ENCODE results near the gene UTP11. TPM values are rescaled to one million over a fixed set of nuclear protein-coding genes. Genes with fewer than 3 reads are reported as not detected.
"Not testable (repeated sequence)": the region's sequence is repeated elsewhere in the genome, so short reads cannot be mapped to it uniquely, and the experiment has no call there.

Gene UTP11
- total RNA-seq, 6 experiments from 2014 or later = 41.4 to 57.1 (median 49.2) TPM

- Mint-ChIP-seq H3K36me3 (ENCODE audit: low read depth) (no peaks in the 10 kb centered on the region), H3K4me3 (peak overlapping the region; percentile 72; the same call in 1 of the 2 replicates), H3K27me3 (ENCODE audit: insufficient read depth) (peaks cover 6% of the 10 kb centered on the region), H3K4me1 (ENCODE audit: low read depth) (peaks cover 42% of the 10 kb centered on the region), H3K27ac (peak overlapping the region; percentile 80), H3K9me3 (no peaks in the 10 kb centered on the region)
- TF ChIP-seq, protein P1, sequence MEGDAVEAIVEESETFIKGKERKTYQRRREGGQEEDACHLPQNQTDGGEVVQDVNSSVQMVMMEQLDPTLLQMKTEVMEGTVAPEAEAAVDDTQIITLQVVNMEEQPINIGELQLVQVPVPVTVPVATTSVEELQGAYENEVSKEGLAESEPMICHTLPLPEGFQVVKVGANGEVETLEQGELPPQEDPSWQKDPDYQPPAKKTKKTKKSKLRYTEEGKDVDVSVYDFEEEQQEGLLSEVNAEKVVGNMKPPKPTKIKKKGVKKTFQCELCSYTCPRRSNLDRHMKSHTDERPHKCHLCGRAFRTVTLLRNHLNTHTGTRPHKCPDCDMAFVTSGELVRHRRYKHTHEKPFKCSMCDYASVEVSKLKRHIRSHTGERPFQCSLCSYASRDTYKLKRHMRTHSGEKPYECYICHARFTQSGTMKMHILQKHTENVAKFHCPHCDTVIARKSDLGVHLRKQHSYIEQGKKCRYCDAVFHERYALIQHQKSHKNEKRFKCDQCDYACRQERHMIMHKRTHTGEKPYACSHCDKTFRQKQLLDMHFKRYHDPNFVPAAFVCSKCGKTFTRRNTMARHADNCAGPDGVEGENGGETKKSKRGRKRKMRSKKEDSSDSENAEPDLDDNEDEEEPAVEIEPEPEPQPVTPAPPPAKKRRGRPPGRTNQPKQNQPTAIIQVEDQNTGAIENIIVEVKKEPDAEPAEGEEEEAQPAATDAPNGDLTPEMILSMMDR (IDR thresholded peaks at IDR 0.05) = no peak
- no peak for DNase-seq
Observed at GRCh38 chr1:38029081-38029681, 16.6 kb downstream of the UTP11 start.

DNA sequence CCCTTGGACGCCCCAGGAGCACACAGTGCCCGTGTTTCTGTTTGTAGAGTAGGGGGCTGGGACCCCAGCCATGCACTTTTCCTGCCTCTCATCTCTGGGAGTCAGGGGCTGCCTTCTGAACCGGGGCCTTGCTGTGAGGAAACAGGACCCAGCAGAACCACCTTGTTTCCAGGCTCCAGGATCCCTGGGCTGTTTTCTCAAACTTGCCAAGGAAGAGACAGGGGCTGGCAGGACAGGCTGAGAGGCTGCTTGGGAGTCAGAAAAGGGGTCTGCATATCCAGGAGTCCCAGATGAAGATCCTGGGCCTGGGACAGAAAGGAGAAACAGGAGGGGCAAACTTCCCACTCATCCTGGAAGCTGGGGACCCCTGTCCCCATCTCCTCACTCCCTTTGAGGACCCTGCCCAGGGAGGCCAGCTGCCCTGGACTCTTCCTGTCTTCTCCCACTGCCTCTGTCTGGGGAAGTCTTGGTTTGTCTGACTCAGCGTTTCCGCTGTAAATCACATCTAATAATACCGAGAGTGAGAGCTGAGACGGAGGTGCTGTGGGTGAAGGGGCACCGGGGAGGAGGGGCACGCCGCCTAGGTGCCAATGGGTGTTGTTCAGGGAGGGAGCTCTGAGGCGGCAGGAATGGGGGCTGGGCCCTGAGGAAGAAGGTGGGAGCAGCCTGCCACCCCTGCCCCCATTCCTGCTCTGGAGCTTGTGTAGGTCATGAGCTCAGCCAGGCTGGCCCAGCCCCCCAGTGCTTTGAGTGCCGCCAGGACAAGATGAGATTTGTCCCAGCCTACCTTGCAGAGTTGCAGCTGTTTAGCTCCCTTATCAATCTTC is 17.4 kb downstream of the UTP11 start:
- TF ChIP-seq, protein P1 (IDR thresholded peaks at IDR 0.05) = no peak
- Mint-ChIP-seq H3K27ac (peak overlapping the region; percentile 80), H3K36me3 (ENCODE audit: low read depth) (no peaks in the 10 kb centered on the region), H3K27me3 (ENCODE audit: insufficient read depth) (peaks cover 8% of the 10 kb centered on the region), H3K4me3 (peak overlapping the region; percentile 72), H3K9me3 (no peaks in the 10 kb centered on the region), H3K4me1 (ENCODE audit: low read depth) (peaks cover 42% of the 10 kb centered on the region)
- peak; percentile 67 for DNase-seq

DNA sequence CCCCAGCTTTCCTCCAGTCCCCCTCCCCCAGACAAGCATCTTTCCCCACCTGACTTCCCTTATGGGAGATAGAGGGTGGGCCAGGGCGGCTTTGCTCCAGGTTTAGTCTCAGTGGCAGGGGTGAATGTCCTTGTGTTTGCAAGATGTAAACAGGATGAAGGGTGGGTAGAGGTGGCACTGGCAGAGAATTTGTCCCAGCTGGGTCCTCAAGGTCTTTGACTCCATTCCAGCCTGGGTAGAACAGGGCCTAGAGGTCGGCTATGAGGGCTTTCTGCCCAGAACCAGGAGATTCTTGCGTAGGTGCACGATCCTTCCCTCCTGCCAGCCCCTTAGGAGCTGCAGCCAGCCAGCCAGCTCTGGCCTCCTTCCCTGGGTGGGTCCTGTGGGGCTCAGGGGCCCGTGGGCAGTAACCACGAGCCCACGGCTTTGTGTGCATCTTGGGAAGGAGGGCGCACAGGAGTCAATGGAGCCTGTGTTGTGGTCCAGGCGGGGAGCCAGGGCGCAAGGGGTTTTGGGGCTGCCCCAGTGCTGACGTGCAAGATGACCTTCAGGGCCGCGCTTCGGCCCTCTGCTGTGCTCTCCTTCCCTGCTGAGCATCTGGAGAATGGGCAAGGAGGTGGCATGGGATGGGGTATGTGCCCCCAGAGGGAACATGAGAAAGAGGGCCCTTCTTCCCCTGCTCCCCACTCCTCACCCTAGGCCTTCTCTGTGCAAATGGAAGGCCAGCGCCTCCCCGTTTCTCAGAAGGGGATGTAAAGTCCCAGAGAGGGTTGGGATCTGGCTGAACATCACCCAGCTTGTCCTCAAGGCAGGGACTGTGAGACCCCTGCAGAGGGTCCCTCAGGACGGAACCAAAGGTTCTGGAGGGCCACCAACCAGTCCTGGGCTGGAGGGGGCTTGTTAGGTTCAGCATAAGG is 18.3 kb downstream of the UTP11 start:
- Mint-ChIP-seq H3K36me3 (ENCODE audit: low read depth) (no peaks in the 10 kb centered on the region), H3K27me3 (ENCODE audit: insufficient read depth) (peaks cover 8% of the 10 kb centered on the region), H3K4me1 (ENCODE audit: low read depth) (peaks cover 42% of the 10 kb centered on the region), H3K9me3 (no peaks in the 10 kb centered on the region), H3K27ac (0 out of 2 replicates have a peak overlapping the region, but pooled peaks have one; percentile 80), H3K4me3 (peak overlapping the region; percentile 72)
- TF ChIP-seq, protein P1 (IDR thresholded peaks at IDR 0.05) = no peak
- no peak for DNase-seq

GRCh38 chr1:38031513-38031866 is 19.0 kb downstream of the UTP11 start:
- Mint-ChIP-seq H3K36me3 (ENCODE audit: low read depth) (no peaks in the 10 kb centered on the region), H3K4me3 (no peak overlapping the region), H3K9me3 (no peaks in the 10 kb centered on the region), H3K27me3 (ENCODE audit: insufficient read depth) (peaks cover 8% of the 10 kb centered on the region), H3K27ac (no peak overlapping the region; the same call in 1 of the 2 replicates), H3K4me1 (ENCODE audit: low read depth) (peaks cover 41% of the 10 kb centered on the region)
- DNase-seq = no peak
- TF ChIP-seq, protein P1 (IDR thresholded peaks at IDR 0.05) = no peak

DNA sequence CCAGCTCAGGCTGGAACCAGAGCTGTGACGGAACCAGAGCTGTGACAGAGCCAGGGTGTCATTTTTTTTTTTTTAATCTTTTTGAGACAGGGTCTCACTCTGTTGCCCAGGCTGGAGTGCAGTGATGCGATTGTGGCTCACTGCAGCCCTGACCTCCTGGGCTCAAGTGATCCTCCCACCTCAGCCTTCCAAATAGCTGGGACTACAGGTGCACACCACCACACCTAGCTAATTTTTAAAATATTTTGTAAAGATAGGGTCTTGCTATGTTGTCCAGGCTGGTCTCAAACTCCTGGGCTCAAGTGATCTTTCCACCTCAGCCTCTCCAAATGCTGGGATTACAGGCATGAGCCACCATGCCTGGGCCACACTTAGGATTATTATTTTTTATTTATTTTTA is 20.5 kb downstream of the UTP11 start:
- H3K9me3 Mint-ChIP-seq; H3K36me3 Mint-ChIP-seq (ENCODE audit: low read depth); H3K4me3 Mint-ChIP-seq; DNase-seq; H3K27ac Mint-ChIP-seq; H3K27me3 Mint-ChIP-seq (ENCODE audit: insufficient read depth): not testable (repeated sequence)
- H3K4me1 Mint-ChIP-seq (ENCODE audit: low read depth) = peaks cover 28% of the 10 kb centered on the region

All from HFFc6 (cell line).